ENCODE results near the gene PARP15. TPM values are rescaled to one million over a fixed set of nuclear protein-coding genes. Genes with fewer than 3 reads are reported as not detected.

Gene PARP15
- total and polyA plus RNA-seq, 5 donors from 2014 or later, result 5.2 to 87.0 (median 8.2) TPM

GRCh38 chr3:122660297-122660974 lies 83.0 kb downstream of the PARP15 start:
- no peaks in the 10 kb centered on the region for H3K36me3 ChIP-seq (ENCODE audit: control insufficient read depth, insufficient read depth, low read length)
- peaks cover 3% of the 10 kb centered on the region for H3K27me3 ChIP-seq (ENCODE audit: control insufficient read depth, insufficient read depth, low read length)
- DNase-seq, result no peak
- H3K4me3 Mint-ChIP-seq, result no peak overlapping the region
- H3K4me1 Mint-ChIP-seq, result peaks cover 0 to 10% (median 2%) of the 10 kb centered on the region in 4 donors
- ATAC-seq (ENCODE audit: low read depth in 2 of 2), result no peak
- no peak overlapping the region for H3K27ac Mint-ChIP-seq
- H3K9me3 ChIP-seq (ENCODE audit: control insufficient read depth in 2 of 2, low read length in 2 of 2), result no peaks in the 10 kb centered on the region
- no peak overlapping the region for H3K27ac ChIP-seq (ENCODE audit: insufficient read depth, low read length, poor library complexity, severe bottlenecking)
- peaks cover 0 to 10% (median 1%) of the 10 kb centered on the region in 7 donors for H3K9me3 Mint-ChIP-seq
- H3K4me3 ChIP-seq (ENCODE audit: low read depth, low read length), result no peak overlapping the region
- H3K36me3 Mint-ChIP-seq, result no peaks in the 10 kb centered on the region
- peaks cover 14% of the 10 kb centered on the region for H3K27me3 Mint-ChIP-seq
- H3K4me1 ChIP-seq (ENCODE audit: control insufficient read depth, insufficient read depth, low read length, poor library complexity, severe bottlenecking), result no peaks in the 10 kb centered on the region

GRCh38 chr3:122661633-122662032 lies 84.2 kb downstream of the PARP15 start:
- Histone ChIP-seq H3K4me1 (ENCODE audit: control insufficient read depth, insufficient read depth, low read length, poor library complexity, severe bottlenecking) (no peaks in the 10 kb centered on the region), H3K4me3 (ENCODE audit: low read depth, low read length) (no peak overlapping the region), H3K36me3 (ENCODE audit: control insufficient read depth, insufficient read depth, low read length) (no peaks in the 10 kb centered on the region), H3K9me3 (ENCODE audit: control insufficient read depth in 2 of 2, low read length in 2 of 2) (no peaks in the 10 kb centered on the region), H3K27me3 (ENCODE audit: control insufficient read depth, insufficient read depth, low read length) (peaks cover 3% of the 10 kb centered on the region), H3K27ac (ENCODE audit: insufficient read depth, low read length, poor library complexity, severe bottlenecking) (no peak overlapping the region)
- Mint-ChIP-seq H3K27me3 (peaks cover 14% of the 10 kb centered on the region), H3K4me1 (peaks cover 0 to 10% (median 2%) of the 10 kb centered on the region in 4 donors), H3K9me3 (peaks cover 0 to 5% (median 1%) of the 10 kb centered on the region in 7 donors), H3K36me3 (no peaks in the 10 kb centered on the region), H3K4me3 (peak overlapping the region in 1 of 4 donors; percentile 2), H3K27ac (no peak overlapping the region)
- DNase-seq (peak in 1 of 3 donors; percentile 27), ATAC-seq (ENCODE audit: low read depth in 2 of 2) (no peak)

GRCh38 chr3:122662505-122662904 lies 85.1 kb downstream of the PARP15 start:
- no peaks in the 10 kb centered on the region for H3K4me1 ChIP-seq (ENCODE audit: control insufficient read depth, insufficient read depth, low read length, poor library complexity, severe bottlenecking)
- Mint-ChIP-seq H3K4me1 (peaks cover 0 to 10% (median 2%) of the 10 kb centered on the region in 4 donors), H3K27me3 (peaks cover 14% of the 10 kb centered on the region), H3K9me3 (peaks cover 0 to 5% (median 2%) of the 10 kb centered on the region in 7 donors), H3K4me3 (no peak overlapping the region), H3K27ac (no peak overlapping the region), H3K36me3 (no peaks in the 10 kb centered on the region)
- peaks cover 3% of the 10 kb centered on the region for H3K27me3 ChIP-seq (ENCODE audit: control insufficient read depth, insufficient read depth, low read length)
- DNase-seq (no peak), ATAC-seq (ENCODE audit: low read depth in 2 of 2) (no peak)
- no peak overlapping the region for H3K27ac ChIP-seq (ENCODE audit: insufficient read depth, low read length, poor library complexity, severe bottlenecking)
- H3K9me3 ChIP-seq (ENCODE audit: control insufficient read depth in 2 of 2, low read length in 2 of 2), result no peaks in the 10 kb centered on the region
- H3K4me3 ChIP-seq (ENCODE audit: low read depth, low read length), result no peak overlapping the region
- H3K36me3 ChIP-seq (ENCODE audit: control insufficient read depth, insufficient read depth, low read length), result no peaks in the 10 kb centered on the region

GRCh38 chr3:122665226-122665786 lies 87.9 kb downstream of the PARP15 start:
- Mint-ChIP-seq H3K27me3 (peaks cover 10% of the 10 kb centered on the region), H3K4me3 (no peak overlapping the region), H3K4me1 (peaks cover 0 to 16% (median 2%) of the 10 kb centered on the region in 4 donors), H3K27ac (no peak overlapping the region), H3K9me3 (peaks cover 0 to 5% (median 1%) of the 10 kb centered on the region in 7 donors), H3K36me3 (no peaks in the 10 kb centered on the region)
- Histone ChIP-seq H3K27ac (ENCODE audit: insufficient read depth, low read length, poor library complexity, severe bottlenecking) (no peak overlapping the region), H3K4me1 (ENCODE audit: control insufficient read depth, insufficient read depth, low read length, poor library complexity, severe bottlenecking) (no peaks in the 10 kb centered on the region), H3K36me3 (ENCODE audit: control insufficient read depth, insufficient read depth, low read length) (no peaks in the 10 kb centered on the region), H3K9me3 (ENCODE audit: control insufficient read depth in 2 of 2, low read length in 2 of 2) (no peaks in the 10 kb centered on the region), H3K4me3 (ENCODE audit: low read depth, low read length) (no peak overlapping the region), H3K27me3 (ENCODE audit: control insufficient read depth, insufficient read depth, low read length) (no peaks in the 10 kb centered on the region)
- DNase-seq (no peak), ATAC-seq (ENCODE audit: low read depth in 2 of 2) (no peak)

- Histone ChIP-seq H3K4me1 (ENCODE audit: control insufficient read depth, insufficient read depth, low read length, poor library complexity, severe bottlenecking) (no peaks in the 10 kb centered on the region), H3K36me3 (ENCODE audit: control insufficient read depth, insufficient read depth, low read length) (no peaks in the 10 kb centered on the region), H3K4me3 (ENCODE audit: low read depth, low read length) (no peak overlapping the region), H3K9me3 (ENCODE audit: control insufficient read depth in 2 of 2, low read length in 2 of 2) (no peaks in the 10 kb centered on the region), H3K27me3 (ENCODE audit: control insufficient read depth, insufficient read depth, low read length) (no peaks in the 10 kb centered on the region), H3K27ac (ENCODE audit: insufficient read depth, low read length, poor library complexity, severe bottlenecking) (no peak overlapping the region)
- Mint-ChIP-seq H3K4me3 (no peak overlapping the region), H3K4me1 (peaks cover 0 to 16% (median 2%) of the 10 kb centered on the region in 4 donors), H3K36me3 (no peaks in the 10 kb centered on the region), H3K9me3 (peaks cover 0 to 5% (median 1%) of the 10 kb centered on the region in 7 donors), H3K27ac (no peak overlapping the region), H3K27me3 (peaks cover 10% of the 10 kb centered on the region)
- no peak for DNase-seq
- no peak for ATAC-seq (ENCODE audit: low read depth in 2 of 2)
Observed at GRCh38 chr3:122665881-122666280, 88.4 kb downstream of the PARP15 start.

- H3K27ac ChIP-seq (ENCODE audit: insufficient read depth, low read length, poor library complexity, severe bottlenecking), result no peak overlapping the region
- H3K4me1 Mint-ChIP-seq, result peaks cover 0 to 7% (median 0%) of the 10 kb centered on the region in 4 donors
- H3K9me3 ChIP-seq (ENCODE audit: control insufficient read depth in 2 of 2, low read length in 2 of 2), result no peaks in the 10 kb centered on the region
- no peaks in the 10 kb centered on the region for H3K4me1 ChIP-seq (ENCODE audit: control insufficient read depth, insufficient read depth, low read length, poor library complexity, severe bottlenecking)
- H3K36me3 ChIP-seq (ENCODE audit: control insufficient read depth, insufficient read depth, low read length), result no peaks in the 10 kb centered on the region
- H3K27me3 Mint-ChIP-seq, result peaks cover 6% of the 10 kb centered on the region
- H3K9me3 Mint-ChIP-seq, result peaks cover 0 to 2% (median 0%) of the 10 kb centered on the region in 7 donors
- ATAC-seq (ENCODE audit: low read depth in 2 of 2) (peak; percentile 62 to 89), DNase-seq (peak in 1 of 3 donors; percentile 76)
- H3K27me3 ChIP-seq (ENCODE audit: control insufficient read depth, insufficient read depth, low read length), result no peaks in the 10 kb centered on the region
- no peak overlapping the region for H3K4me3 Mint-ChIP-seq
- H3K4me3 ChIP-seq (ENCODE audit: low read depth, low read length), result no peak overlapping the region
- peak overlapping the region in 1 of 3 donors; percentile 33 for H3K27ac Mint-ChIP-seq
- H3K36me3 Mint-ChIP-seq, result no peaks in the 10 kb centered on the region
Observed at GRCh38 chr3:122668930-122669730, 91.7 kb downstream of the PARP15 start.

- Histone ChIP-seq H3K27ac (ENCODE audit: insufficient read depth, low read length, poor library complexity, severe bottlenecking) (no peak overlapping the region), H3K9me3 (ENCODE audit: control insufficient read depth in 2 of 2, low read length in 2 of 2) (no peaks in the 10 kb centered on the region), H3K36me3 (ENCODE audit: control insufficient read depth, insufficient read depth, low read length) (no peaks in the 10 kb centered on the region), H3K4me1 (ENCODE audit: control insufficient read depth, insufficient read depth, low read length, poor library complexity, severe bottlenecking) (no peaks in the 10 kb centered on the region), H3K27me3 (ENCODE audit: control insufficient read depth, insufficient read depth, low read length) (no peaks in the 10 kb centered on the region), H3K4me3 (ENCODE audit: low read depth, low read length) (no peak overlapping the region)
- Mint-ChIP-seq H3K27ac (peak overlapping the region in 1 of 3 donors; percentile 24), H3K4me3 (peak overlapping the region in 1 of 4 donors; percentile 13), H3K9me3 (peaks cover 0 to 2% (median 0%) of the 10 kb centered on the region in 7 donors), H3K36me3 (no peaks in the 10 kb centered on the region), H3K4me1 (peaks cover 0 to 7% (median 0%) of the 10 kb centered on the region in 4 donors), H3K27me3 (no peaks in the 10 kb centered on the region)
- ATAC-seq (ENCODE audit: low read depth in 2 of 2) (no peak), DNase-seq (no peak)
Observed at GRCh38 chr3:122671553-122671952, 94.1 kb downstream of the PARP15 start.
